ENCODE measurements around the gene PPP2R5C. TPM values are rescaled to one million over a fixed set of nuclear protein-coding genes. Genes with fewer than 3 reads are reported as not detected.
A peak's percentile ranks its signal among the peaks of the same experiment; 100 is the strongest.

Gene PPP2R5C
- total and polyA plus RNA-seq, 2 of the 4 experiments (the other 2 are of a cell fraction), result 65.9 to 78.7 TPM

DNA sequence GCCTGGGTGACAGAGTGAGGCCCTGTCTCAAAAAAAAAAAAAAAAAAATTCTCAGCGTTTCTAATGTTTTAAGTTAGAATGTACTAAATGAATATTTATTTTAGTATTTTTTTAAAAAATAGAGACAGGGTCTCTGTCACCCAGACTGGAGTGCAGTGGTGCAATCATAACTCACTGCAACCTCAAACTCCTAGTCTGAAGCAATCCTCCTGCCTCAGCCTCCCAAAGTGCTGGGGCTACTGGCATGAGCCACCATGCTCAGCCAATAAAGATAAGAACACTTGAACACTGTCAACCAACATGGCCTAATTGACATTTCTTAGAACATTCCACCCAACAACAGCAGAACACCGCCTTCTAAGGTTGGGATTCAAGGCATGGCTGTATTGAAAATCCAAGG lies 197.8 kb downstream of the PPP2R5C start:
- POLR2A ChIA-PET (ENCODE audit: unreplicated experiment), result no interaction called here
- TF ChIP-seq CEBPB (IDR thresholded peaks at IDR 0.05; ENCODE audit: low read depth, low read length), result peak; percentile 63
- TF ChIP-seq, protein P1, sequence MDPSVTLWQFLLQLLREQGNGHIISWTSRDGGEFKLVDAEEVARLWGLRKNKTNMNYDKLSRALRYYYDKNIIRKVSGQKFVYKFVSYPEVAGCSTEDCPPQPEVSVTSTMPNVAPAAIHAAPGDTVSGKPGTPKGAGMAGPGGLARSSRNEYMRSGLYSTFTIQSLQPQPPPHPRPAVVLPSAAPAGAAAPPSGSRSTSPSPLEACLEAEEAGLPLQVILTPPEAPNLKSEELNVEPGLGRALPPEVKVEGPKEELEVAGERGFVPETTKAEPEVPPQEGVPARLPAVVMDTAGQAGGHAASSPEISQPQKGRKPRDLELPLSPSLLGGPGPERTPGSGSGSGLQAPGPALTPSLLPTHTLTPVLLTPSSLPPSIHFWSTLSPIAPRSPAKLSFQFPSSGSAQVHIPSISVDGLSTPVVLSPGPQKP (IDR thresholded peaks at IDR 0.05; ENCODE audit: borderline replicate concordance, low read depth, low read length), result no peak

More for the DNA sequence above, 197.8 kb downstream of the PPP2R5C start:
- H2AFZ ChIP-seq (replicated peaks; ENCODE audit: low read length, poor library complexity), result no peak overlapping the region
- H3K27me3 ChIP-seq (ENCODE audit: control insufficient read depth, insufficient read depth, low read length), result no peaks in the 10 kb centered on the region; the same call in 1 of the 2 replicates
- intact Hi-C loops (cut with micrococcal nuclease) (no loop called here), dilution Hi-C loops (cut with HindIII; ENCODE audit: low sequenced_read_pairs, unreplicated experiment) (no loop called here), in situ Hi-C loops (cut with MboI; ENCODE audit: low sequenced_read_pairs) (loop anchor here (25.0 kb wide), 1 partner anchor 353 kb away; the partner anchor contains the start of genes MOK and ZNF839)
- no TSS peak for BruUV-seq (replicated peaks)
- ATAC-seq (ENCODE audit: low read depth) (no peak), DNase-seq (no peak)
- peaks cover 13% of the 10 kb centered on the region for H3K9me1 ChIP-seq (ENCODE audit: insufficient read depth, low read length)
- H3K4me2 ChIP-seq (ENCODE audit: low read depth, low read length), result no peak overlapping the region
- no peak overlapping the region for H3K14ac ChIP-seq (replicated peaks; ENCODE audit: low read depth, low read length)
- WGBS, 2 experiments (ENCODE audit: extremely low coverage in 2 of 2, insufficient read length in 1 of 2), result no CpG with 5 or more reads among the region's 2 CpGs
- peaks cover 0 to 29% of the 10 kb centered on the region in 2 experiments; a peak in 3 of 4 replicates for H3K79me1 ChIP-seq (ENCODE audit: low read depth in 1 of 2, low read length in 2 of 2)
- peaks cover 3% of the 10 kb centered on the region; the same call in 1 of the 2 replicates for H4K20me1 ChIP-seq (ENCODE audit: insufficient read depth, low read length)
- no peak overlapping the region for H4K5ac ChIP-seq (ENCODE audit: low read depth, low read length)
- H2AK9ac ChIP-seq (replicated peaks; ENCODE audit: low read depth, low read length, poor library complexity), result no peak overlapping the region
- H2BK20ac ChIP-seq (ENCODE audit: low read depth, low read length), result no peak overlapping the region
- peaks cover 11% of the 10 kb centered on the region for H3K4me1 ChIP-seq (ENCODE audit: control insufficient read depth, insufficient read depth, low read length)
- H3K56ac ChIP-seq (ENCODE audit: extremely low read depth, insufficient read depth, low read length), result no peak overlapping the region
- no peak overlapping the region for H2BK15ac ChIP-seq (ENCODE audit: low read depth, low read length)
- no peak overlapping the region for H2BK120ac ChIP-seq (ENCODE audit: low read depth, low read length)
- no peak overlapping the region for H3K27ac ChIP-seq (ENCODE audit: insufficient read depth, low read length)
- H3K36me3 ChIP-seq (ENCODE audit: control insufficient read depth, insufficient read depth, low read length), result no peaks in the 10 kb centered on the region
- no peak overlapping the region for H2BK5ac ChIP-seq (ENCODE audit: low read depth, low read length, poor library complexity, severe bottlenecking)
- H3K9ac ChIP-seq (ENCODE audit: low read depth, low read length), result no peak overlapping the region
- no peak overlapping the region for H4K91ac ChIP-seq (ENCODE audit: insufficient read depth, low read depth, low read length)
- H3K4ac ChIP-seq (ENCODE audit: low read depth, low read length), result no peak overlapping the region
- H4K8ac ChIP-seq (ENCODE audit: low read depth in 2 of 2, low read length in 2 of 2), result no peak overlapping the region
- no peak overlapping the region for H2AK5ac ChIP-seq (ENCODE audit: low read depth, low read length)
- H3K4me3 ChIP-seq (ENCODE audit: insufficient read depth, low read depth, low read length), result no peak overlapping the region
- no peak overlapping the region for H3K18ac ChIP-seq (ENCODE audit: low read depth, low read length)
- no peaks in the 10 kb centered on the region for H3K9me3 ChIP-seq (ENCODE audit: control insufficient read depth, insufficient read depth, low read length)
- CTCF ChIA-PET, result interaction anchor here (0.7 kb wide), 1 partner anchor 12 kb away, joined by 3 read pairs; no protein-coding TSS in a partner anchor
- no peak overlapping the region for H3K23ac ChIP-seq (ENCODE audit: low read depth, low read length)
